ENCODE measurements around the gene TRMT112. TPM values are rescaled to one million over a fixed set of nuclear protein-coding genes. Genes with fewer than 3 reads are reported as not detected.

Gene TRMT112
- total and polyA plus RNA-seq, 2 of the 4 experiments (the other 2 are of a cell fraction): 173 to 202 TPM

DNA sequence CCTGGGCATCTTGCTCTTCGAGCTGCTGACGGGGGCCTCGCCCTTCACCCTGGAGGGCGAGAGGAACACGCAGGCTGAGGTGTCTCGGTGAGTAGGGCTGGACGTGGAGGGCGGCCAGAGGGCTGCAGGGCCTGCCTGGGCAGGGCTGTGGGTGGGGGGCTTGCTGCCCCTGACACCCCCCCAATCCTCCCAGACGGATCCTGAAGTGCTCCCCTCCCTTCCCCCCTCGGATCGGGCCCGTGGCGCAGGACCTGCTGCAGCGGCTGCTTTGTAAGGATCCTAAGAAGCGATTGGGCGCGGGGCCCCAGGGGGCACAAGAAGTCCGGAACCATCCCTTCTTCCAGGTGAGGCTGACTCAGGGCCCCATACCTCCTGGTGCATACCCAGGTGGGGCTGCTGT is 44.3 kb upstream of the TRMT112 start:
- no peak overlapping the region for H3K14ac ChIP-seq (replicated peaks; ENCODE audit: low read depth, low read length)
- H2BK120ac ChIP-seq (ENCODE audit: low read depth, low read length): no peak overlapping the region
- ChIA-PET POLR2A (ENCODE audit: unreplicated experiment) (no interaction called here), CTCF (no interaction called here)
- dilution Hi-C loops (cut with HindIII; ENCODE audit: low sequenced_read_pairs, unreplicated experiment) (no loop called here), intact Hi-C loops (cut with micrococcal nuclease) (no loop called here), in situ Hi-C loops (cut with MboI; ENCODE audit: low sequenced_read_pairs) (no loop called here)
- H2BK20ac ChIP-seq (ENCODE audit: low read depth, low read length): no peak overlapping the region
- 96% methylated on average over 4 of the region's 18 CpGs; no CpG with 5 or more reads in 1 of the 2 experiments for WGBS, 2 experiments (ENCODE audit: extremely low coverage in 2 of 2, insufficient read length in 1 of 2)
- no peak overlapping the region for H3K4me3 ChIP-seq (ENCODE audit: insufficient read depth, low read depth, low read length)
- ATAC-seq (ENCODE audit: low read depth): no peak
- peaks cover 8 to 72% of the 10 kb centered on the region in 2 experiments for H3K79me1 ChIP-seq (ENCODE audit: low read depth in 1 of 2, low read length in 2 of 2)
- H2AK9ac ChIP-seq (replicated peaks; ENCODE audit: low read depth, low read length, poor library complexity): no peak overlapping the region
- no peak overlapping the region for H3K18ac ChIP-seq (ENCODE audit: low read depth, low read length)
- no peak overlapping the region for H3K9ac ChIP-seq (ENCODE audit: low read depth, low read length)
- H3K9me3 ChIP-seq (ENCODE audit: control insufficient read depth, insufficient read depth, low read length): no peaks in the 10 kb centered on the region
- H3K56ac ChIP-seq (ENCODE audit: extremely low read depth, insufficient read depth, low read length): no peak overlapping the region
- H3K27me3 ChIP-seq (ENCODE audit: control insufficient read depth, insufficient read depth, low read length): no peaks in the 10 kb centered on the region
- TF ChIP-seq NFE2L2 (IDR thresholded peaks at IDR 0.05; ENCODE audit: low read depth, low read length): no peak
- H4K8ac ChIP-seq (ENCODE audit: low read depth in 2 of 2, low read length in 2 of 2): no peak overlapping the region
- no peak overlapping the region for H4K91ac ChIP-seq (ENCODE audit: insufficient read depth, low read depth, low read length)
- no TSS peak for BruUV-seq (replicated peaks)
- H4K20me1 ChIP-seq (ENCODE audit: insufficient read depth, low read length): no peaks in the 10 kb centered on the region
- peaks cover 17% of the 10 kb centered on the region for H3K9me1 ChIP-seq (ENCODE audit: insufficient read depth, low read length)
- no peak overlapping the region for H3K4ac ChIP-seq (ENCODE audit: low read depth, low read length)
- no peak overlapping the region for H2AFZ ChIP-seq (replicated peaks; ENCODE audit: low read length, poor library complexity)
- no peak overlapping the region for H3K4me2 ChIP-seq (ENCODE audit: low read depth, low read length)
- H3K4me1 ChIP-seq (ENCODE audit: control insufficient read depth, insufficient read depth, low read length): peaks cover 21% of the 10 kb centered on the region
- no peak overlapping the region for H4K5ac ChIP-seq (ENCODE audit: low read depth, low read length)
- no peak overlapping the region for H3K23ac ChIP-seq (ENCODE audit: low read depth, low read length)
- H3K27ac ChIP-seq (ENCODE audit: insufficient read depth, low read length): no peak overlapping the region
- H2BK5ac ChIP-seq (ENCODE audit: low read depth, low read length, poor library complexity, severe bottlenecking): no peak overlapping the region
- H2AK5ac ChIP-seq (ENCODE audit: low read depth, low read length): no peak overlapping the region
- no peak for DNase-seq
- no peak overlapping the region for H2BK15ac ChIP-seq (ENCODE audit: low read depth, low read length)
- H3K36me3 ChIP-seq (ENCODE audit: control insufficient read depth, insufficient read depth, low read length): peaks cover 40% of the 10 kb centered on the region

Data from IMR-90 (cell line).